GM19395 (cell line): ENCODE measurements around the gene SIGLEC7.
"Not testable (repeated sequence)": the region's sequence is repeated elsewhere in the genome, so short reads cannot be mapped to it uniquely, and the experiment has no call there.

Experiments
- ATAC-seq: cut with Tn5 transposase; IDR thresholded peaks from one replicate; pipeline ENCODE4 v1.9.1; 2021; ENCODE audit warnings: mild to moderate bottlenecking, moderate library complexity; ENCODE audit not compliant: unreplicated experiment

Gene SIGLEC7

GRCh38 chr19:51137792-51138425, 4.2 kb upstream of the SIGLEC7 start:
- ATAC-seq: no peak

DNA sequence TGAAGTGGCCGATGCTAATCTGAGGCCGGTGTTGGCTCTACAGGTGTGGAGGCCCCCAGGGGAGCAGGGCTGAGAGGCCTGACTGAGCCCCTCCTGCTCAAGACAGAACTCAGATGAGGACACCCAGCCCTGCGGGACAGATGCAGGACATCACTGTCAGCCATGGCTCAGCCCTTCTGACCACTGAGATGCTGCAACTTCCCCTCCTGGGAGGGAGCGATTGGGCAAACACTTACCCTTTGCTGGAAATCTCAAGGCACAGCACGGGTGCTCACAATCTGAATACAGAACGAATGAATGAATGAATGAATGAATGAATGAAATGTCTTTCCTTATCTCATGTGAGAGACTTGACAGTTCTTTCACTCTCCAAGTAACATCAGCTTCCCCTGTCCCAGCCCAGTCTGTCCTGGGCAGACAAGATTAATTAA, 3.5 kb upstream of the SIGLEC7 start:
- no peak for ATAC-seq

- ATAC-seq: no peak
Measured at GRCh38 chr19:51139299-51140014, 2.6 kb upstream of the SIGLEC7 start.

DNA sequence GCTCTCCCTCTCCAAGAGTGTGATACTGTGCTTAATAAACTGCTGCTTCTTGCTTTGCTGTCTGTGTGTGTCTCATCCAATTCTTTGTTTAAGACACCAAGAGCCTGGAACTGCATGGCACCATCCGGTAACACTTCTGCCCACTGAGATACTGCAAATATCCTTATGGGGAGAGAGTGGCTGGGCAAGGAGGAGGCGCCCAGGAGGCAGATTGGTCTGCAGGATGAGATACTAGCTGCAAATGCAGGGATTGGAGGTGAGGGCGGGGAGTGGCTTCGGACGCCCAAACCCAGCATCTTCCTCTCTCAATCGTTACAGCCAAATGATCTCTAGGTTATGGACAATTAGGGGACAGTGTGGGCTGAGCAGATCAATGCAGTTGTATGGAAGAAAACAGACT, 1.7 kb upstream of the SIGLEC7 start:
- ATAC-seq: no peak

DNA sequence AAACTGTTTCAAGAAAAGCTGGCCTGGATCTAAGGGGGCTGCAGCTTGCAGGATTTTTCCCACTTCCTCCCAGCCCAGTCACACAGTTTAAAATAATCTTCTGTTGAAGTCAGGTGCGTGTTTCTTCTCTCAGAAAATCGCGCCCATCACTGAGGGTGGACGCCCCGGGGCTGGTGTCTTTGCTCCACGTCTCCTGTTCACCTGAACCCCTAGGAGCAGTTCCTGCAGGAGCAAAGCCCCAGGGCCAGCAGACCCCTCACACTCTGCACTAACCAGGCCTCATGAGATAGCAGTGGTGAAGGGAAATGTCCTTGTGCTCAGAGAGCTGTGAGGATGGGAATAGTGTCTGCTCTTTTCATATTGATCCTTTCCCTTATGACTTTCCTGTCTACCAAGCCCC, 920 bp upstream of the SIGLEC7 start:
- ATAC-seq: no peak

GRCh38 chr19:51142809-51143475, 841 bp downstream of the SIGLEC7 start:
- ATAC-seq: not testable (repeated sequence)

GRCh38 chr19:51143486-51143885, 1.4 kb downstream of the SIGLEC7 start:
- no peak for ATAC-seq

DNA sequence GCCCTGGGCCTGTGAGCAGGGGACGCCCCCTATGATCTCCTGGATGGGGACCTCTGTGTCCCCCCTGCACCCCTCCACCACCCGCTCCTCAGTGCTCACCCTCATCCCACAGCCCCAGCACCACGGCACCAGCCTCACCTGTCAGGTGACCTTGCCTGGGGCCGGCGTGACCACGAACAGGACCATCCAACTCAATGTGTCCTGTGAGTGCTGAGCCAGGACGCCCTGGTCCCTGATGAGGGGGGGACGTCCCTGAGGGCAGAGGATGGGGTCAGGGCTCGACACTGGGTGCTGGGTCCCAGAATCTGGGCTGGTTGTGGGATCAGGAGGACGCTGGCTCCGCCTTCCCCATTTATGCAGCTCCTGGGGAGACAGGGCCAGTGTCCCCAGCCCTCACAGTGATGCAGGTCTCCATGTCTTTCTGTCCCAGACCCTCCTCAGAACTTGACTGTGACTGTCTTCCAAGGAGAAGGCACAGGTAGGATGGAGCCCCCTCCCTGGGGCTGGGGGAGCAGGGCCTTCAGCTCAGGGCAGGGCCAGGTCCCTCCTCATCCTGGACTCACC, 2.5 kb downstream of the SIGLEC7 start:
- no peak for ATAC-seq

DNA sequence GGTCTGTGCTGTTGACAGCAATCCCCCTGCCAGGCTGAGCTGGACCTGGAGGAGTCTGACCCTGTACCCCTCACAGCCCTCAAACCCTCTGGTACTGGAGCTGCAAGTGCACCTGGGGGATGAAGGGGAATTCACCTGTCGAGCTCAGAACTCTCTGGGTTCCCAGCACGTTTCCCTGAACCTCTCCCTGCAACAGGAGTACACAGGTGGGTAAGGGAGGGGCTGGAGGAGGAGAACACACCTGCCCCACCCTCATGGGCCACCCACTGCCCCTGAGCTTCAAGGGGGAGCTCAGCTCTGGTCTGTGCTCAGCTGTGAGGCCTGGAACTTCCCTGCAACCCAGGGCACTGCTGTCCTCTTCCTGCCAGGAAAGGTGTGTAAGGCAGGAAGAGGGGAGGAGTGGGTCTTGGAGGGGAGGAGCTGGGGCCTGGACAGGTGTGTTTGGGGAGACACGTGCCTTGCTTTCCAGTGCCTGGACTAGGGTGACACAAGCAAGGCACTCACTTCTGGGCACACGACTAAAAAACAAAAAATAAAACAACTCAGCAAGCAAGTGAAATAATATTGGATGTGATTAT, 3.9 kb downstream of the SIGLEC7 start:
- ATAC-seq: no peak

- no peak for ATAC-seq
Measured at GRCh38 chr19:51146751-51147150, 4.7 kb downstream of the SIGLEC7 start.

- ATAC-seq: no peak
Measured at GRCh38 chr19:51147663-51148062, 5.6 kb downstream of the SIGLEC7 start.

GRCh38 chr19:51148580-51148979, 6.5 kb downstream of the SIGLEC7 start:
- ATAC-seq: no peak

- no peak for ATAC-seq
Measured at GRCh38 chr19:51150627-51151026, 8.5 kb downstream of the SIGLEC7 start.

DNA sequence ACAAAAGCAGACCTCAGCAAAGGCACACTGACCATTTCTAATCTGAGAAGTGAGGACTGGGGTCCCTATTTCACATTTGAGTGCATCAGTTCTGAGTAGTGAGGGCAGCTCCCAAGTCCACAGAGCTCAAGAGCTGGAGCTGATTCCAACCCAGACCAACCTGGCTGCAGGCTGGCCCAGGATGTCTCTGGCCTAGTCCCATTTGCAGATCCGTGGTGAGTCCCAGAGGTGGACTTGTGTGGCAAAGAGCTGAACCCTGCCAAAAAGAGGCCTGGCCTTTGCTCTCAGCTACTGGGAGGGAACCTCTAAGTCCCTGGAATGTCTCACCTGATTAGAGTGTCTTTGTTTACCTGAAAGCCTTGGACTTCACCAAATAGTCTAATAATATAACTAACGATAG, 14.6 kb downstream of the SIGLEC7 start:
- ATAC-seq: no peak

DNA sequence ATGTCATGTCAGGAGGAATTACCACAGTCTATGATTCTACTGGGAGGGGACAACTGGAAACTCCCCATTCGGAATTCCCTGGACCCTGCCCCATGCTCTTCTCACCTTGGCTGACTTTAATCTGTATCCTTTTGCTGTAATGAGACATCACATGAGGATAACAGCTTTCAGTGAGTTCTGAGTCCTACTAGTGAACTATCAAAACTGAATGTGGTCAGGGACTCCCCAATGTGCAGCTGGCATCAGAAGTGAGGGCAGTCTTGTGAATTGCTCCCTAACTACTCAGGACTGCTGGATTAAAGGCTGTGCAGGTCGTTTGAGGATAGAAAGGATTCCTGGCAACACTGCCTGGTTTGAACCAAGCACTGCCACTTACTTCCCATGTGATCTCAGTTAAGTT, 15.2 kb downstream of the SIGLEC7 start:
- no peak for ATAC-seq

DNA sequence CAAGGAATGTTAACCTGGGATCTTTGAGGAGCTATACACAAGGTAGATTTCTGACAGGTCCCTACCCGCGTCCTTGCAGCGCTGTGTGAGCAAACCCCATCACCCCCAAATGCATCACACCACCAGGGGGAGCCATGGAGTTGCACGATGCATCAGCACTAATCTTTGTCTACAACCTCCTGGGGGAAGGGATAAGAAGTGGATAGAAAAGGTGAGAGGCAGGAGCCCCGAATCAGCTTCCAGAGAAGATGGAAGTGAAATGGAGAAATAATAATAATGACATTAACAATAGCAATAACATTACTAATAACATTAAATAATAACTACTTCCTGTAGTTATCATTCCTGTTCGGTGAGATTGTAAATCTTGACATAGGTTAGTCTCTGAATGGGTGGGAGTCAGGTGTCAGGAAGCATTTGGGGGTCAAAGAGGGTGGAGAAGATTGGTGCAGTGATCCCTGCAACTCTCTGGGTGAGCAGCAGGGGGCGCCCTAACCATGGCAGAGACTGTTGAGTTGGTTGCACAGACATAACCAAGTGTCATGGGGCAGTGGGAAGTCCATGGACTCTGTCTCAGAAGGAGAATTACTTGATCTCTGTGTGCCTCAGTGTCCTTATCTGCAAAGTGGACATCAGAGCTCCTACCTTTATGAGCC, 16.5 kb downstream of the SIGLEC7 start:
- no peak for ATAC-seq

GRCh38 chr19:51159656-51160055, 17.6 kb downstream of the SIGLEC7 start:
- no peak for ATAC-seq

DNA sequence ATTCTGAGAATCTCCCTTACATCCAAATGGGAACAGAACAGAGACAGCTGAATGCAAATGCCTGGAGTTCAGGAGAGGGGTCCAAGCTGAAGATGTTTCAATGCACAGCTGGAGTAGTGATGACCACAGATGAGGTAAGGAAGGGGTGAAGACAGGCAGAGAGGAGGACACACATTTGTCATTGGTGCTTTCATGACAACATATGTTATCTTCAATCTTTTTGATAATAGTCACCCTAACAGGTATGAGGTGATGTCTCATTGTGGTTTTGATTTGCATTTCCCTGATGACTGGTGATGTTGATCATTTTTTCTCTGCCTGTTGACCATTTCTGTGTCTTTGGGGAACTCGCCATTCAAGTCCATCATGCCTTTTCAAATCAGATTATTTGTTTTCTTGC, 19.2 kb downstream of the SIGLEC7 start:
- no peak for ATAC-seq

GRCh38 chr19:51161867-51162496, 19.9 kb downstream of the SIGLEC7 start:
- ATAC-seq: no peak

GRCh38 chr19:51163257-51163656, 21.2 kb downstream of the SIGLEC7 start:
- no peak for ATAC-seq
